Activated T-helper 1 cell treated with anti-CD3 and anti-CD28 coated beads, Interleukin-12 subunit alpha, Interleukin-12 subunit beta, Interleukin-2, Interleukin-4 antibody, amounts not matched to agents 30 ng/mL and 10 ng/mL and 1 ng/mL, durations not matched to agents 14 hours and 24 hours and 36 hours (primary cell): ENCODE results near the gene CSE1L. TPM values are rescaled to one million over a fixed set of nuclear protein-coding genes. Genes with fewer than 3 reads are reported as not detected.
"Not testable (repeated sequence)": the region's sequence is repeated elsewhere in the genome, so short reads cannot be mapped to it uniquely, and the experiment has no call there.

Source experiments
- DNase-seq: peaks from one replicate; pipeline ENCODE4 v3.0.0; 2021; ENCODE audit warnings: low spot score
- H3K27ac Mint-ChIP-seq: one replicate; pipeline ENCODE4 v1.8.0; 2021; ENCODE audit warnings: mild to moderate bottlenecking, mixed read lengths
- H3K27me3 Mint-ChIP-seq: one replicate; pipeline ENCODE4 v1.8.0; 2022; ENCODE audit warnings: mild to moderate bottlenecking, moderate library complexity, mixed read lengths; ENCODE audit not compliant: insufficient read depth
- H3K36me3 Mint-ChIP-seq: one replicate; pipeline ENCODE4 v1.8.0; 2021; ENCODE audit warnings: low read depth, mixed read lengths
- H3K4me1 Mint-ChIP-seq: one replicate; pipeline ENCODE4 v1.8.0; 2021; ENCODE audit warnings: low read depth, mixed read lengths
- H3K4me3 Mint-ChIP-seq: one replicate; pipeline ENCODE4 v1.8.0; 2021; ENCODE audit warnings: mild to moderate bottlenecking, moderate library complexity, mixed read lengths
- H3K9me3 Mint-ChIP-seq: one replicate; pipeline ENCODE4 v1.8.0; 2021; ENCODE audit warnings: mixed read lengths
- intact Hi-C: fragments of 100-400 bp; cut with micrococcal nuclease; formaldehyde crosslinking; loops from one replicate; pipeline ENCODE4 v1.15.1; 2024
- total RNA-seq: library from RNA; stranded (reverse); gene quantifications from 2 replicates; pipeline ENCODE4 v1.2.3, GENCODE V29; 2022

The CSE1L gene
- total RNA-seq, 1 donor from 2014 or later: 112 TPM

DNA sequence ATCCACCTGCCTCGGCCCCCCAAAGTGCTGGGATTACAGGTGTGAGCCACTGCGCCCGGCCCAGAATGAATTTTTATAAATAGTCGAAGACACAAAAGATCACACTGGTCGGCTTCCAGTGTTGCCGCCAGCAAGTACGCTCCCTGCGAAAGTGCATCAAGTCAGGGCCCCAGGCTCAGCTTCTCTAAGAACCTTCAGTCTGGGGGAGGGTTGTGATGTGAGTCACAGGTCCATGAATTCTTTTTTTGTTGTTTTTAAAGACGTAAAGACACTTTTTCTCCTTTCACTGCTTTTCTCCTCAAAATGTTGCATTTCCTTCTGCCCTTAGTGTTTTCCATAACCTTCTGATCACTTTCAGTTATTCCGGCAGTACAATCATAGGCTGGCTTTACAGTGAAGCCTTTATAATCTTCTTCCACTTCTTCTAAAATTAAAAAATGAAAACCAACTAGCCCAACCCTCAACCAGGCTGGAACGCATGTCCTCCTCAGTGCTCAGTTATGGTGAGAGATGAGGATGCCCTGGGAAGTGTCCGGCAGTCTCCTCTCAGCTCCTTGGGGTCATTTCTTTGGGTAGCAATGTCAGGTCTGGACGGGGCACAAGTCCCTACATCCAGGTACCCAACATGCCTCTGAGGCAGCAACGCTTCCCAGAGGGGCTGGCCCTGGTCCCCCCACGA lies 66.6 kb downstream of the CSE1L start:
- no peaks in the 10 kb centered on the region for H3K9me3 Mint-ChIP-seq
- DNase-seq: no peak
- no peaks in the 10 kb centered on the region for H3K27me3 Mint-ChIP-seq
- no peak overlapping the region for H3K4me3 Mint-ChIP-seq
- intact Hi-C loops: no loop called here
- H3K27ac Mint-ChIP-seq: no peak overlapping the region
- H3K36me3 Mint-ChIP-seq: peaks cover 48% of the 10 kb centered on the region
- H3K4me1 Mint-ChIP-seq: no peaks in the 10 kb centered on the region

GRCh38 chr20:49115564-49115963 lies 69.5 kb downstream of the CSE1L start:
- Mint-ChIP-seq H3K9me3 (no peaks in the 10 kb centered on the region), H3K4me1 (no peaks in the 10 kb centered on the region), H3K27me3 (no peaks in the 10 kb centered on the region), H3K4me3 (no peak overlapping the region), H3K36me3 (peaks cover 59% of the 10 kb centered on the region), H3K27ac (no peak overlapping the region)
- no peak for DNase-seq
- intact Hi-C loops: no loop called here

- Mint-ChIP-seq H3K27ac (no peak overlapping the region), H3K4me3 (no peak overlapping the region), H3K9me3 (no peaks in the 10 kb centered on the region), H3K4me1 (no peaks in the 10 kb centered on the region), H3K27me3 (no peaks in the 10 kb centered on the region), H3K36me3 (peaks cover 59% of the 10 kb centered on the region)
- DNase-seq: no peak
- intact Hi-C loops: no loop called here
Measured at GRCh38 chr20:49118307-49118706, 72.2 kb downstream of the CSE1L start.

- DNase-seq: no peak
- H3K36me3 Mint-ChIP-seq: peaks cover 61% of the 10 kb centered on the region
- no peaks in the 10 kb centered on the region for H3K4me1 Mint-ChIP-seq
- no peak overlapping the region for H3K27ac Mint-ChIP-seq
- H3K4me3 Mint-ChIP-seq: no peak overlapping the region
- intact Hi-C loops: no loop called here
- no peaks in the 10 kb centered on the region for H3K9me3 Mint-ChIP-seq
- no peaks in the 10 kb centered on the region for H3K27me3 Mint-ChIP-seq
Measured at GRCh38 chr20:49119988-49120387, 73.9 kb downstream of the CSE1L start.

GRCh38 chr20:49122920-49123319 lies 76.8 kb downstream of the CSE1L start:
- H3K27me3 Mint-ChIP-seq: no peaks in the 10 kb centered on the region
- peaks cover 54% of the 10 kb centered on the region for H3K36me3 Mint-ChIP-seq
- no peaks in the 10 kb centered on the region for H3K9me3 Mint-ChIP-seq
- no peaks in the 10 kb centered on the region for H3K4me1 Mint-ChIP-seq
- DNase-seq: no peak
- intact Hi-C loops: no loop called here
- no peak overlapping the region for H3K27ac Mint-ChIP-seq
- no peak overlapping the region for H3K4me3 Mint-ChIP-seq

GRCh38 chr20:49123982-49124381 lies 77.9 kb downstream of the CSE1L start:
- intact Hi-C loops: no loop called here
- H3K27me3 Mint-ChIP-seq: no peaks in the 10 kb centered on the region
- peak overlapping the region; percentile 8 for H3K27ac Mint-ChIP-seq
- no peaks in the 10 kb centered on the region for H3K9me3 Mint-ChIP-seq
- H3K4me3 Mint-ChIP-seq: no peak overlapping the region
- H3K4me1 Mint-ChIP-seq: no peaks in the 10 kb centered on the region
- peaks cover 46% of the 10 kb centered on the region for H3K36me3 Mint-ChIP-seq
- no peak for DNase-seq

DNA sequence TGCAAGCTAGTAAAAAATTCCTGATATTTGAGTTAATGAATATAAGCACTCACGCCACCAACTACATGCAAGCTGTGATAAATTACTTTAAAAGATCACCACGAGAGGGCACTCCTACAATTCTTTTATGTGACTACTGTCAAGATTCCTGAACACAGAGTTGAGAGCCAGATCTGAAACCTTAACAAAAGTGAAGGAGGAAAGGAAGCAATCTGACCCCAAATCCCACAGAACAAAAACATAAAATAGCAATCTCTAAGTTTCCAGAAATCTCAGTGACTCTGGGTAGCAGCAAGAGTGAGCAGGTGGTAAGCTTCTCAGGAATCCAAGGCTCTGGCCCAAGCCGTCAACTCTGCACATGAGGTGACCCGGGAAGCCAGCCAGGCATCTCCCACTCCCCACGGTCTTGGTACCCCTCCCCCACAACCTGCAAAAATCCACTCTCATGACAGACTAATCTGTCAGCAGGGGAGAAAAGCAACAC lies 86.9 kb downstream of the CSE1L start:
- no peaks in the 10 kb centered on the region for H3K27me3 Mint-ChIP-seq
- H3K4me3 Mint-ChIP-seq: no peak overlapping the region
- DNase-seq: no peak
- H3K27ac Mint-ChIP-seq: no peak overlapping the region
- peaks cover 36% of the 10 kb centered on the region for H3K36me3 Mint-ChIP-seq
- H3K9me3 Mint-ChIP-seq: no peaks in the 10 kb centered on the region
- peaks cover 15% of the 10 kb centered on the region for H3K4me1 Mint-ChIP-seq
- intact Hi-C loops: loop anchor here (1.0 to 5.0 kb wide), 3 partner anchors 34 to 84 kb away; no protein-coding TSS in a partner anchor

GRCh38 chr20:49133571-49133970 lies 87.5 kb downstream of the CSE1L start:
- H3K36me3 Mint-ChIP-seq: peaks cover 37% of the 10 kb centered on the region
- no peak for DNase-seq
- intact Hi-C loops: loop anchor here (1.0 to 5.0 kb wide), 3 partner anchors 34 to 84 kb away; no protein-coding TSS in a partner anchor
- peaks cover 15% of the 10 kb centered on the region for H3K4me1 Mint-ChIP-seq
- H3K27me3 Mint-ChIP-seq: no peaks in the 10 kb centered on the region
- H3K27ac Mint-ChIP-seq: no peak overlapping the region
- no peaks in the 10 kb centered on the region for H3K9me3 Mint-ChIP-seq
- no peak overlapping the region for H3K4me3 Mint-ChIP-seq

DNA sequence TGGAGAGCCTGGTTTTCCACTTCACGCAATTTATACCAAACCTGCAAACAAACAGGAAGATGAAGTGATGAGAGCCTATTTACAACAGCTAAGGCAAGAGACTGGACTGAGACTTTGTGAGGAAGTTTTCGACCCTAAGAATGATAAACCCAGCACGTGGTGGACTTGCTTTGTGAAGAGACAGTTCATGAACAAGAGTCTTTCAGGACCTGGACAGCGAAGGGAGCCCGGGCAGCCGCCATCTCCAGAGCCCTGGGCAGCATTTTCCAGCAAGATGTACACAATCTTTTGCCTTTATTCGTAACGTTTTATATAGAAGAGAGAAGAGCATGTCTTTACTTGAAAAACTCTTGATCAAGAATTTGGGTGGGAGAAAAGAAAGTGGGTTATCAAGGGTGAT lies 88.7 kb downstream of the CSE1L start:
- peak overlapping the region; percentile 13 for H3K27ac Mint-ChIP-seq
- intact Hi-C loops: loop anchor here (5.0 kb wide), 1 partner anchor 33 kb away; no protein-coding TSS in a partner anchor
- peaks cover 14% of the 10 kb centered on the region for H3K4me1 Mint-ChIP-seq

GRCh38 chr20:49136817-49137571 lies 90.9 kb downstream of the CSE1L start:
- H3K36me3 Mint-ChIP-seq: peaks cover 30% of the 10 kb centered on the region
- intact Hi-C loops: no loop called here
- DNase-seq: no peak
- no peak overlapping the region for H3K27ac Mint-ChIP-seq
- no peaks in the 10 kb centered on the region for H3K27me3 Mint-ChIP-seq
- peaks cover 9% of the 10 kb centered on the region for H3K4me1 Mint-ChIP-seq
- no peak overlapping the region for H3K4me3 Mint-ChIP-seq
- no peaks in the 10 kb centered on the region for H3K9me3 Mint-ChIP-seq

More for the DNA sequence above, 88.7 kb downstream of the CSE1L start:
- H3K27me3 Mint-ChIP-seq, H3K4me3 Mint-ChIP-seq, DNase-seq, H3K9me3 Mint-ChIP-seq: not testable (repeated sequence)
- H3K36me3 Mint-ChIP-seq: peaks cover 43% of the 10 kb centered on the region

DNA sequence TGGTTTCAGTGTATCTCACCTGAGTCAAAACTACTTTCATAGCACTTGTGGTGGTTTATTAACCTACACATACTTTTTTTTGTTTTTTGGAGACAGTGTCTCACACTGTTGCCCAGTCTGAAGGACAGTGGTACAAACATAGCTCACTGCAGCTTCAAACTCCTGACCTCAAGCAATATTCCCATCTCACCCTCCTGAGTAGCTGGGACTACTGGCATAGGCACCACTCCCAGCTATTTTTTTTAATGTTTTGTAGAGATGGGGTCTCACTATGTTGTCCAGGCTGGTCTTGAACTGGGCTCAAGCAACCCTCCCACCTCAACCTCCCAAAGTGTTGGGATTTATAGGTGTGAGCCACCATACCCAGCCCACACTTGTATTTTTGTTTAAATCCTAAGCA lies 92.3 kb downstream of the CSE1L start:
- DNase-seq: no peak
- no peaks in the 10 kb centered on the region for H3K9me3 Mint-ChIP-seq
- H3K27me3 Mint-ChIP-seq: no peaks in the 10 kb centered on the region
- no peak overlapping the region for H3K4me3 Mint-ChIP-seq
- peaks cover 28% of the 10 kb centered on the region for H3K36me3 Mint-ChIP-seq
- intact Hi-C loops: no loop called here
- H3K27ac Mint-ChIP-seq: peak overlapping the region; percentile 24
- H3K4me1 Mint-ChIP-seq: peaks cover 1% of the 10 kb centered on the region

DNA sequence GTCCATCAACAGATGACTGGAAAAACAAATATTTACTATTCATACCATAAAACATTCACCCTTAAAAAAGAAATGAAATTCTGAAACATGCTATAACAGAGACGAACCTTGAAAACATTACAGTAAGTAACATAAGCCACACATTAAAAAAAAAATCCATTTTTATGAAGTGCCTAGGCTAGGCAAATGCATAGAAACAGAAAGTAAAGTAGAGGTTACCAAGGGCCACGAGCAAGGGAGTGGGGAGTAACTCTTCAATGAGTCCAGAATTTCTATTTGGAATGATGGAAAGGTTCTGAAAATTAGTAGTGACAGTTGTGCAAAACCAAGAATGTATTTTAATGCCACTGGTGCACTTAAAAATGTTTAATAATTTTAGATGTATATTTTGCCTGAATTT lies 94.3 kb downstream of the CSE1L start:
- Mint-ChIP-seq H3K4me3 (no peak overlapping the region), H3K36me3 (peaks cover 26% of the 10 kb centered on the region)
- intact Hi-C loops: no loop called here

DNA sequence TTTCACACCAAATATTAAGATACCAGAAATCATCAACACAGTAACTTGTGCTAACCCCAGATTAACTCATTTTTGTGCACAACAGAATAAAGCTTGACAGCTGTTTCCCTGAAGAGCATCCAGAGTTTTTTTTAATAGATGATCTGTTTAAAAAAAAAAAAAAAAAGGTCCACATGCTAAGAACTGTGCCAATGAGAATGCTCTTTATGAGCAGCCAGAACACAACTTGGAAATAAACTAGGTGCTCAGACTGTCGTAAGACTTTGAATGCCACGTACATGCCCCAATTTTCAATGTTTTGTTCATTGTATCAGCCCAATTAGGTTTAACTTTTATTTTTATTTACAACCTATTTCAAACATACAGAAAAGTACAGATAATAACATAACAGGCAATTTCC lies 94.7 kb downstream of the CSE1L start:
- intact Hi-C loops: no loop called here
- H3K4me1 Mint-ChIP-seq: peaks cover 11% of the 10 kb centered on the region
- no peak for DNase-seq
- no peaks in the 10 kb centered on the region for H3K9me3 Mint-ChIP-seq
- no peak overlapping the region for H3K27ac Mint-ChIP-seq
- no peak overlapping the region for H3K4me3 Mint-ChIP-seq
- no peaks in the 10 kb centered on the region for H3K27me3 Mint-ChIP-seq
- peaks cover 25% of the 10 kb centered on the region for H3K36me3 Mint-ChIP-seq

More for the DNA sequence above, 94.3 kb downstream of the CSE1L start:
- Mint-ChIP-seq H3K9me3 (no peaks in the 10 kb centered on the region), H3K27ac (peak overlapping the region; percentile 65), H3K27me3 (no peaks in the 10 kb centered on the region), H3K4me1 (peaks cover 11% of the 10 kb centered on the region)
- DNase-seq: no peak
